Measurements from ENCODE around the gene STX7. TPM values are rescaled to one million over a fixed set of nuclear protein-coding genes. Genes with fewer than 3 reads are reported as not detected.
A peak's percentile ranks its signal among the peaks of the same experiment; 100 is the strongest.

The STX7 gene
- total RNA-seq, 8 experiments from 2014 or later: 12.7 to 56.3 (median 35.5) TPM

GRCh38 chr6:132526461-132526860 is 13.5 kb upstream of the STX7 start:
- in situ Hi-C loops (cut with MboI; ENCODE audit: low pct_unique_long_range_greater_than_20kb in 2 of 9, low sequenced_read_pairs in 9 of 9, unreplicated experiment in 9 of 9): loop anchor here in 5 of 9 experiments (25.0 kb wide), 5 partner anchors 186 to 1011 kb away; partner anchors contain the start of genes RPS12 (in 1 of the 5), SLC18B1 (in 1 of the 5), VNN1 (in 1 of the 5) and VNN2 (in 1 of the 5)
- Histone ChIP-seq H3K4me1 (replicated peaks in 1 of 2) (no peaks in the 10 kb centered on the region), H3K27ac (no peak overlapping the region), H3K4me3 (no peak overlapping the region)
- ATAC-seq (replicated peaks in 6 of 8): no peak
- WGBS, 10 experiments: 0 to 83% (median 50%) methylated on average over 1 to 2 of the region's 2 CpGs; no CpG with 5 or more reads in 3 of the 10 experiments

- ATAC-seq (replicated peaks in 6 of 8): no peak
- H3K4me3 ChIP-seq: no peak overlapping the region
- WGBS, 10 experiments: 64 to 100% (median 93%) methylated on average over 1 to 4 of the region's 4 CpGs; no CpG with 5 or more reads in 3 of the 10 experiments
- no peak overlapping the region for H3K27ac ChIP-seq
- in situ Hi-C loops (cut with MboI; ENCODE audit: low pct_unique_long_range_greater_than_20kb in 2 of 9, low sequenced_read_pairs in 9 of 9, unreplicated experiment in 9 of 9): loop anchor here in 5 of 9 experiments (25.0 kb wide), 5 partner anchors 186 to 1011 kb away; partner anchors contain the start of genes RPS12 (in 1 of the 5), SLC18B1 (in 1 of the 5), VNN1 (in 1 of the 5) and VNN2 (in 1 of the 5)
- no peaks in the 10 kb centered on the region for H3K4me1 ChIP-seq (replicated peaks in 1 of 2)
These were observed 12.9 kb upstream of the STX7 start for GRCh38 chr6:132525866-132526265.

- Histone ChIP-seq H3K4me1 (replicated peaks in 1 of 2) (no peaks in the 10 kb centered on the region), H3K27ac (no peak overlapping the region), H3K4me3 (no peak overlapping the region)
- WGBS, 10 experiments: 20 to 100% (median 84%) methylated on average over 1 to 5 of the region's 5 CpGs
- in situ Hi-C loops (cut with MboI; ENCODE audit: low pct_unique_long_range_greater_than_20kb in 2 of 9, low sequenced_read_pairs in 9 of 9, unreplicated experiment in 9 of 9): loop anchor here in 6 of 9 experiments (25.0 kb wide), 5 partner anchors 188 to 1013 kb away; partner anchors contain the start of genes RPS12 (in 3 of the 6), SLC18B1 (in 1 of the 6), VNN1 (in 1 of the 6) and VNN2 (in 1 of the 6)
- no peak for ATAC-seq (replicated peaks in 6 of 8)
These were observed 11.7 kb upstream of the STX7 start for GRCh38 chr6:132524646-132525045.

GRCh38 chr6:132520953-132521352 is 8.0 kb upstream of the STX7 start:
- Histone ChIP-seq H3K4me1 (replicated peaks in 1 of 2) (no peaks in the 10 kb centered on the region), H3K27ac (no peak overlapping the region), H3K4me3 (no peak overlapping the region)
- in situ Hi-C loops (cut with MboI; ENCODE audit: low pct_unique_long_range_greater_than_20kb in 2 of 9, low sequenced_read_pairs in 9 of 9, unreplicated experiment in 9 of 9): loop anchor here in 2 of 9 experiments (25.0 kb wide), 1 partner anchor 291 kb away; the partner anchor contains the start of gene RPS12 (in 2 of the 2)
- ATAC-seq (replicated peaks in 6 of 8): no peak
- 48 to 100% (median 83%) methylated on average over 1 to 2 of the region's 2 CpGs; no CpG with 5 or more reads in 3 of the 10 experiments for WGBS, 10 experiments

GRCh38 chr6:132515386-132515785 is 2.5 kb upstream of the STX7 start:
- WGBS, 10 experiments: 0 to 100% (median 75%) methylated on average over 1 to 2 of the region's 2 CpGs
- peaks cover 5 to 8% of the 10 kb centered on the region in 2 donors for H3K4me1 ChIP-seq (replicated peaks in 1 of 2)
- in situ Hi-C loops (cut with MboI; ENCODE audit: low pct_unique_long_range_greater_than_20kb in 2 of 9, low sequenced_read_pairs in 9 of 9, unreplicated experiment in 9 of 9): loop anchor here in 2 of 9 experiments (25.0 kb wide), 1 partner anchor 297 kb away; the partner anchor contains the start of gene RPS12 (in 2 of the 2)
- ATAC-seq (replicated peaks in 6 of 8): no peak
- no peak overlapping the region for H3K27ac ChIP-seq
- H3K4me3 ChIP-seq: no peak overlapping the region

GRCh38 chr6:132513831-132514545 is 1.1 kb upstream of the STX7 start:
- no peak for ATAC-seq (replicated peaks in 6 of 8)
- H3K27ac ChIP-seq: no peak overlapping the region
- peaks cover 5 to 11% of the 10 kb centered on the region in 2 donors for H3K4me1 ChIP-seq (replicated peaks in 1 of 2)
- peak overlapping the region in 1 of 5 donors; percentile 81 for H3K4me3 ChIP-seq
- WGBS, 10 experiments: 41 to 100% (median 71%) methylated on average over 1 to 3 of the region's 3 CpGs; no CpG with 5 or more reads in 1 of the 10 experiments
- in situ Hi-C loops (cut with MboI; ENCODE audit: low pct_unique_long_range_greater_than_20kb in 2 of 9, low sequenced_read_pairs in 9 of 9, unreplicated experiment in 9 of 9): loop anchor here in 2 of 9 experiments (25.0 kb wide), 1 partner anchor 298 kb away; the partner anchor contains the start of gene RPS12 (in 2 of the 2)

GRCh38 chr6:132512342-132512637 is 626 bp downstream of the STX7 start:
- 0 to 4% (median 0%) methylated on average over 1 to 7 of the region's 7 CpGs for WGBS, 10 experiments

GRCh38 chr6:132511831-132512220 is 1.1 kb downstream of the STX7 start:
- WGBS, 10 experiments: 0 to 40% (median 17%) methylated on average over 1 to 2 of the region's 2 CpGs; no CpG with 5 or more reads in 3 of the 10 experiments
- no peak for ATAC-seq (replicated peaks in 6 of 8)
- H3K4me1 ChIP-seq (replicated peaks in 1 of 2): peaks cover 5 to 11% of the 10 kb centered on the region in 2 donors
- peak overlapping the region; percentile 64 to 97 (median 89) for H3K4me3 ChIP-seq
- H3K27ac ChIP-seq: no peak overlapping the region
- in situ Hi-C loops (cut with MboI; ENCODE audit: low pct_unique_long_range_greater_than_20kb in 2 of 9, low sequenced_read_pairs in 9 of 9, unreplicated experiment in 9 of 9): loop anchor here in 2 of 9 experiments (25.0 kb wide), 1 partner anchor 300 kb away; the partner anchor contains the start of gene RPS12 (in 2 of the 2)

More at GRCh38 chr6:132512342-132512637, 626 bp downstream of the STX7 start:
- peaks cover 5 to 11% of the 10 kb centered on the region in 2 donors for H3K4me1 ChIP-seq (replicated peaks in 1 of 2)
- ATAC-seq (replicated peaks in 6 of 8): no peak
- peak overlapping the region; percentile 64 to 97 (median 89) for H3K4me3 ChIP-seq
- H3K27ac ChIP-seq: peak overlapping the region in 1 of 2 donors; percentile 50
- in situ Hi-C loops (cut with MboI; ENCODE audit: low pct_unique_long_range_greater_than_20kb in 2 of 9, low sequenced_read_pairs in 9 of 9, unreplicated experiment in 9 of 9): loop anchor here in 2 of 9 experiments (25.0 kb wide), 1 partner anchor 300 kb away; the partner anchor contains the start of gene RPS12 (in 2 of the 2)

- 20 to 81% (median 51%) methylated on average over 1 to 4 of the region's 4 CpGs; no CpG with 5 or more reads in 1 of the 10 experiments for WGBS, 10 experiments
- Histone ChIP-seq H3K4me1 (replicated peaks in 1 of 2) (peaks cover 5 to 11% of the 10 kb centered on the region in 2 donors), H3K4me3 (peak overlapping the region in 4 of 5 donors; percentile 1 to 97 (median 85)), H3K27ac (no peak overlapping the region)
- no peak for ATAC-seq (replicated peaks in 6 of 8)
- in situ Hi-C loops (cut with MboI; ENCODE audit: low pct_unique_long_range_greater_than_20kb in 2 of 9, low sequenced_read_pairs in 9 of 9, unreplicated experiment in 9 of 9): loop anchor here in 2 of 9 experiments (25.0 kb wide), 1 partner anchor 301 kb away; the partner anchor contains the start of gene RPS12 (in 2 of the 2)
These were observed 1.6 kb downstream of the STX7 start for GRCh38 chr6:132511210-132511830.

- no peak for ATAC-seq (replicated peaks in 6 of 8)
- Histone ChIP-seq H3K4me3 (no peak overlapping the region), H3K27ac (no peak overlapping the region), H3K4me1 (replicated peaks in 1 of 2) (peaks cover 5 to 11% of the 10 kb centered on the region in 2 donors)
- 87 to 100% (median 93%) methylated on average over 2 to 5 of the region's 5 CpGs; no CpG with 5 or more reads in 1 of the 10 experiments for WGBS, 10 experiments
- in situ Hi-C loops (cut with MboI; ENCODE audit: low pct_unique_long_range_greater_than_20kb in 2 of 9, low sequenced_read_pairs in 9 of 9, unreplicated experiment in 9 of 9): loop anchor here in 2 of 9 experiments (25.0 kb wide), 1 partner anchor 305 kb away; the partner anchor contains the start of gene RPS12 (in 2 of the 2)
These were observed 5.8 kb downstream of the STX7 start for GRCh38 chr6:132506869-132507808.

GRCh38 chr6:132506461-132506860 is 6.5 kb downstream of the STX7 start:
- H3K4me1 ChIP-seq (replicated peaks in 1 of 2): peaks cover 5 to 11% of the 10 kb centered on the region in 2 donors
- no peak for ATAC-seq (replicated peaks in 6 of 8)
- in situ Hi-C loops (cut with MboI; ENCODE audit: low pct_unique_long_range_greater_than_20kb in 2 of 9, low sequenced_read_pairs in 9 of 9, unreplicated experiment in 9 of 9): loop anchor here in 2 of 9 experiments (25.0 kb wide), 1 partner anchor 306 kb away; the partner anchor contains the start of gene RPS12 (in 2 of the 2)
- H3K4me3 ChIP-seq: no peak overlapping the region
- no peak overlapping the region for H3K27ac ChIP-seq
- WGBS, 10 experiments: 14 to 100% (median 80%) methylated on average over 1 to 2 of the region's 2 CpGs; no CpG with 5 or more reads in 1 of the 10 experiments
